ENCODE measurements around the gene PCBP1. TPM values are rescaled to one million over a fixed set of nuclear protein-coding genes. Genes with fewer than 3 reads are reported as not detected.

The PCBP1 gene
- total RNA-seq, 1 donor = 55.7 TPM

GRCh38 chr2:70094171-70094977 is 7.1 kb downstream of the PCBP1 start:
- H3K27me3 ChIP-seq (ENCODE audit: insufficient read depth, low read length) = no peaks in the 10 kb centered on the region
- no peaks in the 10 kb centered on the region for H3K9me3 ChIP-seq (ENCODE audit: low read depth, low read length)
- H3K4me3 ChIP-seq (ENCODE audit: insufficient read depth, low read length) = no peak overlapping the region
- H3K36me3 ChIP-seq (ENCODE audit: insufficient read depth, low read length) = no peaks in the 10 kb centered on the region
- H4K20me1 ChIP-seq (ENCODE audit: insufficient read depth, low read length) = no peaks in the 10 kb centered on the region
- peak overlapping the region; percentile 46 for H3K27ac ChIP-seq (ENCODE audit: low read depth, low read length)
- peaks cover 27% of the 10 kb centered on the region for H3K4me1 ChIP-seq (ENCODE audit: insufficient read depth, low read length)
- H2AFZ ChIP-seq (ENCODE audit: low read length) = peak overlapping the region; percentile 38
- no peak overlapping the region for H3K4me2 ChIP-seq (ENCODE audit: insufficient read depth, low read length)
- TF ChIP-seq CTCF (IDR thresholded peaks at IDR 0.05; ENCODE audit: extremely low read depth, low read depth, low read length) = no peak
- DNase-seq (ENCODE audit: insufficient read length, low spot score, missing footprints) = peak; percentile 72
- peaks cover 6% of the 10 kb centered on the region for H3K79me2 ChIP-seq (ENCODE audit: insufficient read depth, low read length)

GRCh38 chr2:70094978-70095719 is 7.9 kb downstream of the PCBP1 start:
- no peaks in the 10 kb centered on the region for H3K79me2 ChIP-seq (ENCODE audit: insufficient read depth, low read length)
- peak overlapping the region; percentile 59 for H3K27ac ChIP-seq (ENCODE audit: low read depth, low read length)
- H3K4me2 ChIP-seq (ENCODE audit: insufficient read depth, low read length) = no peak overlapping the region
- no peak for TF ChIP-seq CTCF (IDR thresholded peaks at IDR 0.05; ENCODE audit: extremely low read depth, low read depth, low read length)
- no peaks in the 10 kb centered on the region for H3K9me3 ChIP-seq (ENCODE audit: low read depth, low read length)
- peak; percentile 94 for DNase-seq (ENCODE audit: insufficient read length, low spot score, missing footprints)
- H4K20me1 ChIP-seq (ENCODE audit: insufficient read depth, low read length) = no peaks in the 10 kb centered on the region
- no peaks in the 10 kb centered on the region for H3K36me3 ChIP-seq (ENCODE audit: insufficient read depth, low read length)
- H3K27me3 ChIP-seq (ENCODE audit: insufficient read depth, low read length) = no peaks in the 10 kb centered on the region
- H3K4me1 ChIP-seq (ENCODE audit: insufficient read depth, low read length) = peaks cover 21% of the 10 kb centered on the region
- no peak overlapping the region for H3K4me3 ChIP-seq (ENCODE audit: insufficient read depth, low read length)
- peak overlapping the region; percentile 38 for H2AFZ ChIP-seq (ENCODE audit: low read length)

GRCh38 chr2:70095720-70096670 is 8.7 kb downstream of the PCBP1 start:
- Histone ChIP-seq H3K4me3 (ENCODE audit: insufficient read depth, low read length) (no peak overlapping the region), H3K27ac (ENCODE audit: low read depth, low read length) (peak overlapping the region; percentile 59), H3K9me3 (ENCODE audit: low read depth, low read length) (no peaks in the 10 kb centered on the region), H3K36me3 (ENCODE audit: insufficient read depth, low read length) (no peaks in the 10 kb centered on the region), H3K4me1 (ENCODE audit: insufficient read depth, low read length) (peaks cover 19% of the 10 kb centered on the region), H2AFZ (ENCODE audit: low read length) (peak overlapping the region; percentile 38), H4K20me1 (ENCODE audit: insufficient read depth, low read length) (no peaks in the 10 kb centered on the region), H3K4me2 (ENCODE audit: insufficient read depth, low read length) (no peak overlapping the region), H3K79me2 (ENCODE audit: insufficient read depth, low read length) (no peaks in the 10 kb centered on the region), H3K27me3 (ENCODE audit: insufficient read depth, low read length) (no peaks in the 10 kb centered on the region)
- TF ChIP-seq CTCF (IDR thresholded peaks at IDR 0.05; ENCODE audit: extremely low read depth, low read depth, low read length) = no peak
- DNase-seq (ENCODE audit: insufficient read length, low spot score, missing footprints) = no peak
